GM23338 (cell line): Measurements from ENCODE around the gene WWOX. TPM values are rescaled to one million over a fixed set of nuclear protein-coding genes. Genes with fewer than 3 reads are reported as not detected.

ENCODE experiments used
- ATAC-seq: fragments of 200-7000 bp; cut with Tn5 transposase; 3 replicates; pipeline ENCODE4 v1.9.1; 2020
- DNase-seq: peaks from one replicate; pipeline ENCODE4 v3.0.0-alpha.2; 2015; ENCODE audit warnings: low spot score
- H2AFZ ChIP-seq: fragments of 200-600 bp; sonication (generic); 2 replicates; pipeline ENCODE4 v1.8.0; 2016; ENCODE audit warnings: antibody characterized with exemption, mild to moderate bottlenecking, moderate library complexity
- H3F3A ChIP-seq: fragments of 200-600 bp; sonication (generic); replicated peaks from 2 replicates; pipeline ENCODE4 v1.8.0; 2017; ENCODE audit warnings: antibody characterized with exemption, mixed run types, low read depth
- H3K27ac ChIP-seq: fragments of 200-600 bp; sonication (generic); 2 replicates; pipeline ENCODE4 v1.6.1; 2016; ENCODE audit warnings: low read depth
- H3K27me3 ChIP-seq: fragments of 200-600 bp; sonication (generic); 2 replicates; pipeline ENCODE4 v1.8.0; 2016; ENCODE audit warnings: mild to moderate bottlenecking, mixed run types, moderate library complexity; ENCODE audit not compliant: insufficient read depth
- H3K36me3 ChIP-seq: fragments of 200-600 bp; sonication (generic); 2 replicates; pipeline ENCODE4 v1.8.0; 2016; ENCODE audit warnings: mild to moderate bottlenecking; ENCODE audit not compliant: insufficient read depth
- H3K4me1 ChIP-seq: fragments of 200-600 bp; sonication (generic); 2 replicates; pipeline ENCODE4 v1.8.0; 2016; ENCODE audit warnings: mild to moderate bottlenecking, moderate library complexity; ENCODE audit not compliant: insufficient read depth
- H3K4me2 ChIP-seq: fragments of 200-600 bp; sonication (generic); 2 replicates; pipeline ENCODE4 v1.7.1; 2017; ENCODE audit warnings: mixed run types
- H3K4me3 ChIP-seq: fragments of 200-600 bp; sonication (generic); 2 replicates; pipeline ENCODE4 v1.6.1; 2016; ENCODE audit warnings: mixed run types
- H3K79me2 ChIP-seq: fragments of 200-600 bp; sonication (generic); replicated peaks from 2 replicates; pipeline ENCODE4 v1.8.0; 2017; ENCODE audit warnings: mild to moderate bottlenecking; ENCODE audit not compliant: insufficient read depth
- H3K9me2 ChIP-seq: fragments of 200-600 bp; sonication (generic); 2 replicates; pipeline ENCODE4 v1.8.0; 2017; ENCODE audit not compliant: insufficient read depth
- H4K20me1 ChIP-seq: fragments of 200-600 bp; sonication (generic); replicated peaks from 2 replicates; pipeline ENCODE4 v1.8.0; 2017; ENCODE audit warnings: mild to moderate bottlenecking; ENCODE audit not compliant: insufficient read depth
- H3K27ac Mint-ChIP-seq: 2 replicates; pipeline ENCODE4 v1.8.0; 2020; ENCODE audit warnings: inconsistent platforms, mild to moderate bottlenecking, moderate library complexity, mixed read lengths
- H3K27me3 Mint-ChIP-seq: 3 replicates; pipeline ENCODE4 v1.8.0; 2022; ENCODE audit warnings: low read depth, mild to moderate bottlenecking, moderate library complexity, mixed read lengths, inconsistent platforms; ENCODE audit not compliant: insufficient read depth, poor library complexity
- H3K36me3 Mint-ChIP-seq: 3 replicates; pipeline ENCODE4 v1.8.0; 2021; ENCODE audit warnings: low read depth, mild to moderate bottlenecking, inconsistent platforms, moderate library complexity, mixed read lengths
- H3K4me1 Mint-ChIP-seq: 3 replicates; pipeline ENCODE4 v1.8.0; 2020; ENCODE audit warnings: mild to moderate bottlenecking, inconsistent platforms, mixed read lengths
- H3K4me3 Mint-ChIP-seq: 3 replicates; pipeline ENCODE4 v1.8.0; 2021; ENCODE audit warnings: moderate library complexity, mild to moderate bottlenecking, inconsistent platforms, mixed read lengths
- H3K9me3 Mint-ChIP-seq: 3 replicates; pipeline ENCODE4 v1.8.0; 2020; ENCODE audit warnings: moderate library complexity, mild to moderate bottlenecking, inconsistent platforms, mixed read lengths
- CREB1 ChIP-seq: fragments of 250-450 bp; sonication (Bioruptor Pico); IDR thresholded peaks from 2 replicates; pipeline ENCODE4 v1.5.0; 2020; ENCODE audit warnings: low read depth, mild to moderate bottlenecking, moderate library complexity
- CTCF ChIP-seq, 2 experiments: fragments of 200-600 bp in 1 of 2; sonication (generic) in 1 of 2; conservative IDR thresholded peaks; 2 replicates each; pipeline versions ENCODE4 v1.5.1 to v1.6.1; 2016 to 2017; ENCODE audit warnings: antibody characterized with exemption in 2 of 2, low read depth in 2 of 2, mild to moderate bottlenecking in 2 of 2, moderate library complexity in 1 of 2
- ETS1 ChIP-seq: IDR thresholded peaks from 2 replicates; pipeline ENCODE4 v1.6.1; 2016; ENCODE audit warnings: antibody characterized with exemption
- EZH2 ChIP-seq: fragments of 200-600 bp; sonication (generic); IDR thresholded peaks from one replicate; pipeline ENCODE4 v1.8.0; 2017; ENCODE audit warnings: antibody characterized with exemption, mild to moderate bottlenecking, low read depth; ENCODE audit not compliant: unreplicated experiment
- EZH2phosphoT487 ChIP-seq: fragments of 200-600 bp; sonication (generic); IDR thresholded peaks from one replicate; pipeline ENCODE4 v1.8.1; 2018; ENCODE audit warnings: antibody characterized with exemption; ENCODE audit not compliant: unreplicated experiment
- NANOG ChIP-seq: IDR thresholded peaks from 2 replicates; pipeline ENCODE4 v1.6.1; 2016; ENCODE audit warnings: antibody characterized with exemption, borderline replicate concordance
- POLR2AphosphoS5 ChIP-seq: IDR thresholded peaks from 2 replicates; pipeline ENCODE4 v1.6.1; 2016; ENCODE audit warnings: antibody characterized with exemption, low read depth
- REST ChIP-seq: IDR thresholded peaks from one replicate; pipeline ENCODE4 v1.6.1; 2018; ENCODE audit warnings: antibody characterized with exemption; ENCODE audit not compliant: unreplicated experiment
- STAT1 ChIP-seq: IDR thresholded peaks from one replicate; pipeline ENCODE4 v1.6.1; 2016; ENCODE audit warnings: antibody characterized with exemption; ENCODE audit not compliant: unreplicated experiment
- ZNF114 ChIP-seq: fragments of 250-450 bp; sonication (Bioruptor Pico); IDR thresholded peaks from 2 replicates; pipeline ENCODE4 v1.5.0; 2020; ENCODE audit warnings: mild to moderate bottlenecking, moderate library complexity
- polyA plus RNA-seq: library from polyadenylated mRNA; unstranded; fragments of >200 nt; fragmentation: Nextera tagmentation; extraction: Ambion mirVana; gene quantifications from 2 replicates; pipeline ENCODE4 v1.2.1, GENCODE V29; 2016
- total RNA-seq: library from RNA; depleted of rRNA; stranded (reverse); fragments of >200 nt; shearing (Covaris generic); gene quantifications from 2 replicates; pipeline ENCODE4 v1.2.3, GENCODE V29; 2014

Gene WWOX
- total and polyA plus RNA-seq, 2 experiments from 2014 or later = 10.0 to 19.3 TPM

GRCh38 chr16:78543023-78543422, 443.6 kb downstream of the WWOX start:
- ATAC-seq = no peak
- TF ChIP-seq STAT1 (no peak), CREB1 (CRISPR knock-in tag) (no peak), CTCF (conservative IDR thresholded peaks at IDR 0.05; ENCODE audit: low read depth in 2 of 2) (no peak), ETS1 (no peak), ZNF114 (CRISPR knock-in tag) (no peak), REST (no peak), NANOG (no peak), EZH2phosphoT487 (no peak), EZH2 (no peak), POLR2AphosphoS5 (no peak)
- Mint-ChIP-seq H3K4me1 (no peaks in the 10 kb centered on the region), H3K27me3 (peaks cover 2% of the 10 kb centered on the region), H3K4me3 (no peak overlapping the region), H3K9me3 (no peaks in the 10 kb centered on the region), H3K36me3 (no peaks in the 10 kb centered on the region), H3K27ac (no peak overlapping the region)
- H3F3A ChIP-seq = no peaks in the 10 kb centered on the region
- H3K4me1 ChIP-seq = no peaks in the 10 kb centered on the region
- H3K36me3 ChIP-seq = no peaks in the 10 kb centered on the region
- H3K4me2 ChIP-seq = no peak overlapping the region
- no peaks in the 10 kb centered on the region for H4K20me1 ChIP-seq
- no peak overlapping the region for H3K4me3 ChIP-seq
- H2AFZ ChIP-seq = no peak overlapping the region
- H3K27me3 ChIP-seq = no peaks in the 10 kb centered on the region
- no peaks in the 10 kb centered on the region for H3K9me2 ChIP-seq
- no peak for DNase-seq
- no peak overlapping the region for H3K27ac ChIP-seq
- H3K79me2 ChIP-seq = no peaks in the 10 kb centered on the region

GRCh38 chr16:78549366-78549765, 449.9 kb downstream of the WWOX start:
- no peak overlapping the region for H3K4me3 ChIP-seq
- peak overlapping the region; percentile 65; the same call in 1 of the 2 replicates for H3K4me2 ChIP-seq
- no peaks in the 10 kb centered on the region for H3K36me3 ChIP-seq
- H3F3A ChIP-seq = no peaks in the 10 kb centered on the region
- no peak for TF ChIP-seq STAT1
- no peak for TF ChIP-seq EZH2phosphoT487
- no peaks in the 10 kb centered on the region for H3K36me3 Mint-ChIP-seq
- no peak overlapping the region for H3K4me3 Mint-ChIP-seq
- no peak for ATAC-seq
- no peaks in the 10 kb centered on the region for H3K27me3 ChIP-seq
- H3K4me1 Mint-ChIP-seq = peaks cover 41% of the 10 kb centered on the region
- no peak for DNase-seq
- H3K4me1 ChIP-seq = peaks cover 35% of the 10 kb centered on the region
- no peak overlapping the region for H3K27ac Mint-ChIP-seq
- no peaks in the 10 kb centered on the region for H3K79me2 ChIP-seq
- H2AFZ ChIP-seq = no peak overlapping the region
- no peaks in the 10 kb centered on the region for H3K9me3 Mint-ChIP-seq
- H3K27ac ChIP-seq = no peak overlapping the region
- no peaks in the 10 kb centered on the region for H3K27me3 Mint-ChIP-seq
- no peaks in the 10 kb centered on the region for H4K20me1 ChIP-seq
- H3K9me2 ChIP-seq = no peaks in the 10 kb centered on the region
